NOMO-1 treated with DMSO at 0.1 percent for 48 hours (cell line): ENCODE measurements around the gene KCNIP1.

Source experiments
- DNase-seq: peaks from one replicate; lab custom pipeline; 2025; ENCODE audit not compliant: unreplicated experiment; lab: John Stamatoyannopoulos, UW

The KCNIP1 gene

GRCh38 chr5:170508036-170508435, 4.2 kb downstream of the KCNIP1 start:
- no peak for DNase-seq

GRCh38 chr5:170508660-170509347, 5.0 kb downstream of the KCNIP1 start:
- DNase-seq, result no peak

GRCh38 chr5:170509348-170509660, 5.5 kb downstream of the KCNIP1 start:
- DNase-seq, result no peak

- DNase-seq, result no peak
These were observed 6.3 kb downstream of the KCNIP1 start for GRCh38 chr5:170510126-170510525.

GRCh38 chr5:170510559-170510958, 6.7 kb downstream of the KCNIP1 start:
- DNase-seq, result no peak

GRCh38 chr5:170511551-170512258, 7.9 kb downstream of the KCNIP1 start:
- DNase-seq, result peak; percentile 30

GRCh38 chr5:170513856-170514525, 10.2 kb downstream of the KCNIP1 start:
- DNase-seq, result no peak

- no peak for DNase-seq
These were observed 13.6 kb downstream of the KCNIP1 start for GRCh38 chr5:170517411-170517810.

- DNase-seq, result no peak
These were observed 14.5 kb downstream of the KCNIP1 start for GRCh38 chr5:170518277-170518676.

GRCh38 chr5:170519549-170519948, 15.7 kb downstream of the KCNIP1 start:
- no peak for DNase-seq

GRCh38 chr5:170520372-170520771, 16.6 kb downstream of the KCNIP1 start:
- DNase-seq, result no peak

GRCh38 chr5:170522211-170523141, 18.7 kb downstream of the KCNIP1 start:
- DNase-seq, result peak; percentile 43

- DNase-seq, result no peak
These were observed 19.3 kb downstream of the KCNIP1 start for GRCh38 chr5:170523142-170523551.

GRCh38 chr5:170523830-170524229, 20.0 kb downstream of the KCNIP1 start:
- no peak for DNase-seq

- DNase-seq, result no peak
These were observed 20.8 kb downstream of the KCNIP1 start for GRCh38 chr5:170524576-170524975.

- no peak for DNase-seq
These were observed 21.8 kb downstream of the KCNIP1 start for GRCh38 chr5:170525470-170526211.

GRCh38 chr5:170527991-170528390, 24.2 kb downstream of the KCNIP1 start:
- no peak for DNase-seq

- no peak for DNase-seq
These were observed 25.2 kb downstream of the KCNIP1 start for GRCh38 chr5:170528976-170529375.

GRCh38 chr5:170532935-170533334, 29.1 kb downstream of the KCNIP1 start:
- DNase-seq, result no peak

- DNase-seq, result no peak
These were observed 29.6 kb downstream of the KCNIP1 start for GRCh38 chr5:170533383-170533782.
